Endothelial cell of umbilical vein (primary cell): ENCODE results near the gene IL9R. TPM values are rescaled to one million over a fixed set of nuclear protein-coding genes. Genes with fewer than 3 reads are reported as not detected.

Source experiments
- BruUV-seq: library from RNA; stranded (reverse); fragments of 400-500 nt; replicated peaks from 2 replicates; lab custom pipeline; 2021; lab: Mats Ljungman, UMichigan
- CTCF ChIA-PET: fragments of 300-600, 350-600 bp; sonication (Branson Sonifier 250); formaldehyde crosslinking; loops from one replicate; lab custom pipeline; 2021; ENCODE audit warnings: antibody characterized with exemption, inconsistent platforms; lab: Charles Lee
- POLR2A ChIA-PET: fragments of 300-600, 350-600 bp; sonication (Branson Sonifier 250); formaldehyde crosslinking; loops from one replicate; lab custom pipeline; 2021; ENCODE audit warnings: antibody characterized with exemption, inconsistent platforms; lab: Charles Lee
- DNase-seq: peaks from one replicate; pipeline ENCODE4 v3.0.0-alpha.2; 2011; ENCODE audit warnings: low read depth, low spot score
- FAIRE-seq: peaks from 2 replicates; lab custom pipeline; 2011; peaks lifted over from hg19 to GRCh38; lab: Jason Lieb, UNC
- H2AFZ ChIP-seq: 2 replicates; pipeline ENCODE4 v1.6.0; 2012; ENCODE audit warnings: low read depth, low read length, control low read depth, inconsistent platforms
- H3K27ac ChIP-seq: 2 replicates; pipeline ENCODE4 v1.5.1; 2011; ENCODE audit warnings: low read depth, mild to moderate bottlenecking, control low read depth, low read length, moderate library complexity; ENCODE audit not compliant: insufficient read depth
- H3K27me3 ChIP-seq, 2 experiments: 2 replicates each; pipeline versions ENCODE4 v1.6.0 to v1.6.1; 2011; ENCODE audit warnings: low read length in 2 of 2, mixed read lengths in 1 of 2; ENCODE audit not compliant: control insufficient read depth in 2 of 2, insufficient read depth in 2 of 2
- H3K36me3 ChIP-seq, 2 experiments: 2 replicates in 1 of 2; 3 replicates in 1 of 2; pipeline ENCODE4 v1.5.1; 2011; ENCODE audit warnings: low read length in 2 of 2, mild to moderate bottlenecking in 1 of 2, moderate library complexity in 1 of 2; ENCODE audit not compliant: control insufficient read depth in 2 of 2, insufficient read depth in 2 of 2; ENCODE audit errors: extremely low read depth in 1 of 2
- H3K4me1 ChIP-seq: 3 replicates; pipeline ENCODE4 v1.5.1; 2011; ENCODE audit warnings: mild to moderate bottlenecking, low read length; ENCODE audit not compliant: control insufficient read depth, insufficient read depth; ENCODE audit errors: extremely low read depth
- H3K4me2 ChIP-seq: 2 replicates; pipeline ENCODE4 v1.6.1; 2011; ENCODE audit warnings: low read length, control low read depth, mixed read lengths; ENCODE audit not compliant: insufficient read depth
- H3K4me3 ChIP-seq, 3 experiments: fragments of 200-600 bp in 1 of 3; sonication (generic), shearing (Covaris generic) in 1 of 3; replicated peaks in 1 of 3; 2 replicates each; pipeline ENCODE4 v1.5.1; 2011 to 2016; ENCODE audit warnings: control low read depth in 3 of 3, low read length in 3 of 3, mild to moderate bottlenecking in 2 of 3, inconsistent platforms in 1 of 3, low read depth in 1 of 3, moderate library complexity in 1 of 3; ENCODE audit not compliant: insufficient read depth in 1 of 3
- H3K79me2 ChIP-seq: 2 replicates; pipeline ENCODE4 v1.6.0; 2012; ENCODE audit warnings: low read length, inconsistent platforms; ENCODE audit not compliant: control insufficient read depth, insufficient read depth
- H3K9ac ChIP-seq: replicated peaks from 2 replicates; pipeline ENCODE3; 2011; ENCODE audit warnings: low read length, control low read depth; ENCODE audit not compliant: insufficient read depth; ENCODE audit errors: extremely low read depth
- H3K9me1 ChIP-seq: replicated peaks from 3 replicates; pipeline ENCODE4 v1.6.0; 2011; ENCODE audit warnings: mild to moderate bottlenecking, low read length; ENCODE audit not compliant: control insufficient read depth, insufficient read depth; ENCODE audit errors: extremely low read depth
- H3K9me3 ChIP-seq: replicated peaks from 2 replicates; pipeline ENCODE4 v1.5.1; 2012; ENCODE audit warnings: low read length, inconsistent platforms; ENCODE audit not compliant: control insufficient read depth, insufficient read depth
- H4K20me1 ChIP-seq: replicated peaks from 2 replicates; pipeline ENCODE3; 2011; ENCODE audit warnings: mild to moderate bottlenecking, low read length; ENCODE audit not compliant: control insufficient read depth, insufficient read depth; ENCODE audit errors: extremely low read depth
- EZH2 ChIP-seq: IDR thresholded peaks from 2 replicates; pipeline ENCODE4 v1.6.1; 2012; ENCODE audit warnings: borderline replicate concordance, low read depth, mild to moderate bottlenecking, moderate library complexity, low read length, inconsistent platforms; ENCODE audit not compliant: severe bottlenecking
- FOS ChIP-seq: IDR thresholded peaks from 2 replicates; pipeline ENCODE4 v1.6.1; 2011; ENCODE audit warnings: mild to moderate bottlenecking, low read length, moderate library complexity, borderline replicate concordance; ENCODE audit not compliant: insufficient read depth
- GATA2 ChIP-seq: IDR thresholded peaks from 2 replicates; pipeline ENCODE4 v1.7.0; 2011; ENCODE audit warnings: low read depth, mild to moderate bottlenecking, moderate library complexity, mixed read lengths, low read length; ENCODE audit not compliant: insufficient read length, insufficient read depth
- JUN ChIP-seq: IDR thresholded peaks from 2 replicates; pipeline ENCODE4 v1.6.1; 2011; ENCODE audit warnings: borderline replicate concordance, low read depth; ENCODE audit not compliant: insufficient read length, insufficient read depth
- MAX ChIP-seq: IDR thresholded peaks from 2 replicates; pipeline ENCODE4 v1.6.1; 2011; ENCODE audit not compliant: insufficient read depth, insufficient read length
- MYC ChIP-seq: IDR thresholded peaks from one replicate; pipeline ENCODE4 v1.6.1; 2011; ENCODE audit warnings: mild to moderate bottlenecking, low read depth, low read length
- POLR2A ChIP-seq: IDR thresholded peaks from 2 replicates; pipeline ENCODE4 v1.6.1; 2012; ENCODE audit warnings: low read depth, mild to moderate bottlenecking, control low read depth, low read length
- POLR2AphosphoS5 ChIP-seq: IDR thresholded peaks from 2 replicates; pipeline ENCODE4 v1.6.1; 2012; ENCODE audit warnings: low read depth, mild to moderate bottlenecking, control low read depth, low read length, moderate library complexity; ENCODE audit not compliant: insufficient read depth
- dilution Hi-C: fragments of 300-500 bp; cut with MboI; formaldehyde crosslinking; loops from one replicate; pipeline ENCODE4 v1.15.0; 2019; ENCODE audit warnings: low sequenced_read_pairs; ENCODE audit not compliant: extremely low pct_ligation_motif_present
- intact Hi-C: fragments of 100-400 bp; cut with micrococcal nuclease; formaldehyde crosslinking; loops from one replicate; pipeline ENCODE4 v1.10.0; 2022
- polyA plus RNA-seq, 4 experiments: library from polyadenylated mRNA; depleted of rRNA in 3 of 4; stranded (reverse) in 3 of 4; unstranded in 1 of 4; fragments of >200 nt; gene quantifications; 2 replicates each; pipeline versions ENCODE4 v1.2.1 to v1.2.3, GENCODE V29; 2011 to 2012; ENCODE audit warnings: missing spikeins in 1 of 4
- total RNA-seq: library from RNA; stranded (reverse); gene quantifications from 2 replicates; pipeline ENCODE4 v1.2.3, GENCODE V29; 2021
- TF ChIP-seq, protein P1 (sequence below), 2 donors: IDR thresholded peaks; 1 replicate in 1 of 2; 2 replicates in 1 of 2; pipeline ENCODE4 v1.5.1; 2011; ENCODE audit warnings: low read length in 2 of 2, mild to moderate bottlenecking in 2 of 2, moderate library complexity in 2 of 2, control low read depth in 1 of 2, inconsistent platforms in 1 of 2, low read depth in 1 of 2; ENCODE audit not compliant: insufficient read depth in 1 of 2; ENCODE audit errors: extremely low read depth in 1 of 2

The IL9R gene
- total and polyA plus RNA-seq, 2 donors (not counting 3 experiments of a cell fraction or from before 2014, with no cell fraction given), result not detected

DNA sequence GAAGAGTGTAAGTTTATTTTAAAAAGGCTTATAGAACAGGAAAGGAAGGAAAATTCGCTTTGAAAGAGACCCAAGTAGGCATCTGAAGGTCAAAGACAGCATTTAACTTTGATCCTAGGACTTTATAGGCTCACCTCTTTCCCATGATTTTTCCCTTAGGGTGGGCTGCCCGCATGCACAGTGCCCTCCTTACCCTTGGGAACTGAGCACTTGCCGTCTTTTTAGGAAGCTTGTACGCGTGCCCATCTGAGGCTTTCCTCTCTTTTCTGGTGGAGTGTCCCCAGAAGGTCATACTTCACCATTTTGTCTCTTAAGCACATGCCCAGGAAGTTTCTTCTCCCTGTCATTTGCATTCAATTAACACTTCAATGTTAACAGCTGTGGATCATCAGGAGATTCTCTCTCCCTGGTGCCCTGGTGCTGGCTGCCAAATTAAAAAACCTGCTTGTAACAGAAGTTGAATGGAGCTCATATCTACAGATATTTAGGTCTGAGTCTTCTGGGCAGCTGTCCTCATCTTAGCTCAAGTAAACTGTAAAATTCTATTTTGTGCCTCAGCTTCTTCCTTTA is 38.4 kb upstream of the IL9R start:
- dilution Hi-C loops, result no loop called here
- no peaks in the 10 kb centered on the region for H3K9me1 ChIP-seq
- H4K20me1 ChIP-seq, result no peaks in the 10 kb centered on the region
- POLR2A ChIA-PET, result no interaction called here
- DNase-seq (no peak), FAIRE-seq (no peak)
- H3K9me3 ChIP-seq, result no peaks in the 10 kb centered on the region
- intact Hi-C loops, result no loop called here
- no peaks in the 10 kb centered on the region for H3K27me3 ChIP-seq
- H3K9ac ChIP-seq, result no peak overlapping the region
- H3K27ac ChIP-seq, result no peak overlapping the region
- no peaks in the 10 kb centered on the region for H3K79me2 ChIP-seq
- H3K36me3 ChIP-seq, result no peaks in the 10 kb centered on the region
- CTCF ChIA-PET, result no interaction called here
- no TSS peak for BruUV-seq
- no peak overlapping the region for H2AFZ ChIP-seq
- no peaks in the 10 kb centered on the region for H3K4me1 ChIP-seq
- TF ChIP-seq FOS, result no peak
- no peak for TF ChIP-seq MYC
- TF ChIP-seq MAX, result no peak
- TF ChIP-seq GATA2, result no peak
- no peak for TF ChIP-seq EZH2
- TF ChIP-seq, protein P1, sequence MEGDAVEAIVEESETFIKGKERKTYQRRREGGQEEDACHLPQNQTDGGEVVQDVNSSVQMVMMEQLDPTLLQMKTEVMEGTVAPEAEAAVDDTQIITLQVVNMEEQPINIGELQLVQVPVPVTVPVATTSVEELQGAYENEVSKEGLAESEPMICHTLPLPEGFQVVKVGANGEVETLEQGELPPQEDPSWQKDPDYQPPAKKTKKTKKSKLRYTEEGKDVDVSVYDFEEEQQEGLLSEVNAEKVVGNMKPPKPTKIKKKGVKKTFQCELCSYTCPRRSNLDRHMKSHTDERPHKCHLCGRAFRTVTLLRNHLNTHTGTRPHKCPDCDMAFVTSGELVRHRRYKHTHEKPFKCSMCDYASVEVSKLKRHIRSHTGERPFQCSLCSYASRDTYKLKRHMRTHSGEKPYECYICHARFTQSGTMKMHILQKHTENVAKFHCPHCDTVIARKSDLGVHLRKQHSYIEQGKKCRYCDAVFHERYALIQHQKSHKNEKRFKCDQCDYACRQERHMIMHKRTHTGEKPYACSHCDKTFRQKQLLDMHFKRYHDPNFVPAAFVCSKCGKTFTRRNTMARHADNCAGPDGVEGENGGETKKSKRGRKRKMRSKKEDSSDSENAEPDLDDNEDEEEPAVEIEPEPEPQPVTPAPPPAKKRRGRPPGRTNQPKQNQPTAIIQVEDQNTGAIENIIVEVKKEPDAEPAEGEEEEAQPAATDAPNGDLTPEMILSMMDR (IDR thresholded peaks at IDR 0.05; ENCODE audit: extremely low read depth in 1 of 2, insufficient read depth in 1 of 2, low read depth in 1 of 2, low read length in 2 of 2), result no peak
- TF ChIP-seq POLR2AphosphoS5, result no peak
- no peak for TF ChIP-seq JUN
- TF ChIP-seq POLR2A, result no peak
- H3K4me2 ChIP-seq, result no peak overlapping the region
- no peak overlapping the region for H3K4me3 ChIP-seq
